Liver (tissue), 9 donors: ENCODE measurements around the gene CREB5. TPM values are rescaled to one million over a fixed set of nuclear protein-coding genes. Genes with fewer than 3 reads are reported as not detected.

ENCODE experiments used
- DNase-seq: peaks from one replicate; pipeline ENCODE4 v3.0.0-alpha.2; 2017; ENCODE audit warnings: low spot score
- H3K27ac ChIP-seq, 2 donors: one replicate each; pipeline ENCODE4 v1.7.0; 2013; ENCODE audit warnings: inconsistent platforms in 2 of 2, low read length in 2 of 2, control low read depth in 1 of 2, low read depth in 1 of 2, mild to moderate bottlenecking in 1 of 2
- H3K27me3 ChIP-seq, 4 donors: one replicate each; pipeline versions ENCODE4 v1.6.1 to v1.7.0; 2013; ENCODE audit warnings: low read length in 3 of 4, inconsistent platforms in 1 of 4, mild to moderate bottlenecking in 1 of 4, moderate library complexity in 1 of 4; ENCODE audit not compliant: control insufficient read depth in 4 of 4, insufficient read depth in 4 of 4
- H3K36me3 ChIP-seq, 4 donors: one replicate each; pipeline versions ENCODE4 v1.6.1 to v1.7.0; 2013; ENCODE audit warnings: low read length in 3 of 4, mild to moderate bottlenecking in 3 of 4, low read depth in 1 of 4, moderate library complexity in 1 of 4; ENCODE audit not compliant: control insufficient read depth in 4 of 4, insufficient read depth in 3 of 4
- H3K4me1 ChIP-seq, 4 donors: one replicate each; pipeline versions ENCODE4 v1.6.1 to v1.7.0; 2013; ENCODE audit warnings: low read length in 3 of 4, mild to moderate bottlenecking in 3 of 4, moderate library complexity in 1 of 4; ENCODE audit not compliant: control insufficient read depth in 4 of 4, insufficient read depth in 4 of 4
- H3K4me3 ChIP-seq, 3 donors: one replicate each; pipeline versions ENCODE4 v1.6.1 to v1.7.0; 2013; ENCODE audit warnings: low read length in 3 of 3, control low read depth in 1 of 3, low read depth in 1 of 3, mild to moderate bottlenecking in 1 of 3
- H3K9ac ChIP-seq, 2 donors: one replicate each; pipeline ENCODE4 v1.7.0; 2013; ENCODE audit warnings: low read length in 2 of 2, mild to moderate bottlenecking in 2 of 2, moderate library complexity in 2 of 2, control low read depth in 1 of 2, low read depth in 1 of 2
- H3K9me3 ChIP-seq, 4 donors: one replicate each; pipeline versions ENCODE4 v1.6.1 to v1.7.0; 2013; ENCODE audit warnings: low read length in 3 of 4; ENCODE audit not compliant: control insufficient read depth in 4 of 4
- EGR1 ChIP-seq, 2 donors: IDR thresholded peaks; 2 replicates each; pipeline ENCODE4 v1.6.1; 2016 to 2018; ENCODE audit warnings: antibody characterized with exemption in 2 of 2, low read depth in 2 of 2
- FOXA1 ChIP-seq: IDR thresholded peaks from 2 replicates; pipeline ENCODE4 v1.6.1; 2016; ENCODE audit warnings: antibody characterized with exemption
- FOXA2 ChIP-seq: IDR thresholded peaks from 2 replicates; pipeline ENCODE4 v1.6.1; 2016; ENCODE audit warnings: antibody characterized with exemption
- GABPA ChIP-seq, 2 donors: IDR thresholded peaks in 1 of 2; conservative IDR thresholded peaks in 1 of 2; 2 replicates each; pipeline ENCODE4 v1.6.1; 2016; ENCODE audit warnings: antibody characterized with exemption in 2 of 2, mild to moderate bottlenecking in 1 of 2, moderate library complexity in 1 of 2
- HNF4A ChIP-seq, 2 donors: conservative IDR thresholded peaks; 2 replicates each; pipeline ENCODE4 v1.6.1; 2016; ENCODE audit warnings: antibody characterized with exemption in 2 of 2, mild to moderate bottlenecking in 2 of 2
- HNF4G ChIP-seq: IDR thresholded peaks from 2 replicates; pipeline ENCODE4 v1.6.1; 2016; ENCODE audit warnings: antibody characterized with exemption
- JUND ChIP-seq, 2 donors: IDR thresholded peaks; 2 replicates each; pipeline ENCODE4 v1.6.1; 2016; ENCODE audit warnings: antibody characterized with exemption in 2 of 2
- MAX ChIP-seq: IDR thresholded peaks from 2 replicates; pipeline ENCODE4 v1.6.1; 2016; ENCODE audit warnings: antibody characterized with exemption
- NR2F2 ChIP-seq: IDR thresholded peaks from 2 replicates; pipeline ENCODE4 v1.6.1; 2016; ENCODE audit warnings: antibody characterized with exemption
- RAD21 ChIP-seq, 2 donors: IDR thresholded peaks; 2 replicates each; pipeline ENCODE4 v1.6.1; 2016; ENCODE audit warnings: antibody characterized with exemption in 2 of 2, mild to moderate bottlenecking in 2 of 2
- RXRA ChIP-seq, 2 donors: IDR thresholded peaks; 2 replicates each; pipeline ENCODE4 v1.6.1; 2017 to 2018; ENCODE audit warnings: antibody characterized with exemption in 2 of 2, mild to moderate bottlenecking in 1 of 2
- SP1 ChIP-seq: IDR thresholded peaks from 2 replicates; pipeline ENCODE4 v1.6.1; 2018; ENCODE audit warnings: antibody characterized with exemption, mild to moderate bottlenecking
- TAF1 ChIP-seq: conservative IDR thresholded peaks from 2 replicates; pipeline ENCODE4 v1.6.1; 2016; ENCODE audit warnings: antibody characterized with exemption, mild to moderate bottlenecking
- YY1 ChIP-seq: IDR thresholded peaks from 2 replicates; pipeline ENCODE4 v1.6.1; 2016; ENCODE audit warnings: antibody characterized with exemption, mild to moderate bottlenecking
- ZBTB33 ChIP-seq: IDR thresholded peaks from 2 replicates; pipeline ENCODE4 v1.6.1; 2016; ENCODE audit warnings: antibody characterized with exemption
- WGBS: extraction: QIAGEN DNeasy Blood & Tissue Kit; methylation state at CpG from one replicate; pipeline ENCODE4 v1.1.7; 2013; 5-methylcytosine and 5-hydroxymethylcytosine counted together
- polyA plus RNA-seq, 2 donors: library from polyadenylated mRNA; stranded (reverse) in 1 of 2; unstranded in 1 of 2; fragments of 200-250 nt in 1 of 2; fragments of >200 nt in 1 of 2; fragmentation: Nextera tagmentation in 1 of 2; extraction: Ambion mirVana in 1 of 2; gene quantifications; one replicate each; pipeline versions ENCODE4 v1.2.1 to v1.2.3, GENCODE V29; 2013 to 2015
- total RNA-seq, 2 donors: library from RNA; depleted of rRNA; stranded (reverse); fragments of >200 nt; gene quantifications; one replicate each; pipeline ENCODE4 v1.2.3, GENCODE V29; 2014
- TF ChIP-seq, protein P1 (sequence below): fragments of 150-350 bp; IDR thresholded peaks from 2 replicates; pipeline ENCODE4 v1.5.1; 2017; ENCODE audit warnings: improper control_type of control experiment, low read depth, low read length; ENCODE audit not compliant: missing input control
- TF ChIP-seq, protein P2 (sequence below): IDR thresholded peaks from 2 replicates; pipeline ENCODE4 v1.6.1; 2016; ENCODE audit warnings: antibody characterized with exemption
- TF ChIP-seq, protein P3 (sequence below): IDR thresholded peaks from 2 replicates; pipeline ENCODE4 v1.6.1; 2016; ENCODE audit warnings: antibody characterized with exemption, mild to moderate bottlenecking
- donor health status: healthy.
- donor health status: healthy.
- donor health status: healthy.
- donor health status: healthy.
- donor health status: healthy.

CREB5 gene
- total and polyA plus RNA-seq, 4 donors = 0.25 to 0.92 (median 0.67) TPM

DNA sequence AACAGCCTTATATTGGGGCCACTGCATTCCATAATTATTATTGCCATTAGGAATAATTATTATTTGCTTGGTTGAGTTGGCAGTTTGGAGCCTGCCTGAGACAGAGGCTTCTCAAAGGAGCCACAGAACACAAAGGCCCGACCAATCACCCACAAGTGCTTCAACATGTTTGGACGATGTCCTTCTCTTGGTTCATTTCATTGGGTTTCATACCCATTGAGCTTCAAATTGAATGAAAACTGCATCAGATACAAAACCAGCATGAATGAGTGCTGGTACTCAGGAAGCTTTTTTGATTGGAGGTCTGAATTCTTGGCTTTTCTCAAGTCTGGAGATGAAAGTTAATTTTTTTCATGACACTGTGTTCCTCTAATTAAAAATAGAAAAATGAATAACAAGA is 168.3 kb downstream of the CREB5 start:
- Histone ChIP-seq H3K4me3 (no peak overlapping the region), H3K27ac (no peak overlapping the region), H3K9ac (no peak overlapping the region), H3K36me3 (no peaks in the 10 kb centered on the region), H3K27me3 (peaks cover 0 to 44% (median 3%) of the 10 kb centered on the region in 4 donors), H3K9me3 (no peaks in the 10 kb centered on the region), H3K4me1 (no peaks in the 10 kb centered on the region)
- WGBS = 83% methylated on average over 2 of the region's 2 CpGs
- no peak for DNase-seq
- TF ChIP-seq, protein P1, sequence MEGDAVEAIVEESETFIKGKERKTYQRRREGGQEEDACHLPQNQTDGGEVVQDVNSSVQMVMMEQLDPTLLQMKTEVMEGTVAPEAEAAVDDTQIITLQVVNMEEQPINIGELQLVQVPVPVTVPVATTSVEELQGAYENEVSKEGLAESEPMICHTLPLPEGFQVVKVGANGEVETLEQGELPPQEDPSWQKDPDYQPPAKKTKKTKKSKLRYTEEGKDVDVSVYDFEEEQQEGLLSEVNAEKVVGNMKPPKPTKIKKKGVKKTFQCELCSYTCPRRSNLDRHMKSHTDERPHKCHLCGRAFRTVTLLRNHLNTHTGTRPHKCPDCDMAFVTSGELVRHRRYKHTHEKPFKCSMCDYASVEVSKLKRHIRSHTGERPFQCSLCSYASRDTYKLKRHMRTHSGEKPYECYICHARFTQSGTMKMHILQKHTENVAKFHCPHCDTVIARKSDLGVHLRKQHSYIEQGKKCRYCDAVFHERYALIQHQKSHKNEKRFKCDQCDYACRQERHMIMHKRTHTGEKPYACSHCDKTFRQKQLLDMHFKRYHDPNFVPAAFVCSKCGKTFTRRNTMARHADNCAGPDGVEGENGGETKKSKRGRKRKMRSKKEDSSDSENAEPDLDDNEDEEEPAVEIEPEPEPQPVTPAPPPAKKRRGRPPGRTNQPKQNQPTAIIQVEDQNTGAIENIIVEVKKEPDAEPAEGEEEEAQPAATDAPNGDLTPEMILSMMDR = no peak

DNA sequence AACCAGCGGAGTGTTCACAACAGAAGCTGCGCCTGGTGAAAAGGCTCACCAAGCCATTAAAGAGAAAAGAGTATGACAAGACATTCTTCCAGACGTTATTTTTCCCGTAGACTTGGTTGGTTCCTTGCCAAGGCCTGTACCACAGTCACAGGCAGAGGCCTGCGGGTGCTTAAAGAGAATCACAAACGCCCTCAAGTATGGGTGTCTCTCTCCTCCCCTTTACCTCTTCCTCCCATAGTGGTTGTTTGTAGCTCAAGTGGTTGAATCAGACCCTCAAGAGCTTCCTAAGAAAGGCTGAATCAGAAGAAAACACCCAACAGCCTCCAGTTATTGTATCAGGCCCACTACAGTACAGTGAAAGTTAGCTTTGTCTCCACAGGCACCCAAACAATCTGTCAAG is 169.0 kb downstream of the CREB5 start:
- TF ChIP-seq, protein P1 = no peak
- TF ChIP-seq NR2F2 (no peak), MAX (no peak), YY1 (no peak), GABPA (IDR thresholded peaks at IDR 0.05 in 1 of 2, conservative IDR thresholded peaks at IDR 0.05 in 1 of 2) (no peak), ZBTB33 (no peak), FOXA2 (no peak), JUND (IDR thresholded peaks at IDR 0.05) (no peak), SP1 (no peak), HNF4G (no peak), HNF4A (conservative IDR thresholded peaks at IDR 0.05) (no peak), TAF1 (no peak), FOXA1 (no peak), RXRA (IDR thresholded peaks at IDR 0.05) (no peak), RAD21 (IDR thresholded peaks at IDR 0.05) (no peak), EGR1 (IDR thresholded peaks at IDR 0.05; ENCODE audit: low read depth in 2 of 2) (no peak)
- TF ChIP-seq, protein P2, sequence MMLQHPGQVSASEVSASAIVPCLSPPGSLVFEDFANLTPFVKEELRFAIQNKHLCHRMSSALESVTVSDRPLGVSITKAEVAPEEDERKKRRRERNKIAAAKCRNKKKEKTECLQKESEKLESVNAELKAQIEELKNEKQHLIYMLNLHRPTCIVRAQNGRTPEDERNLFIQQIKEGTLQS = no peak
- TF ChIP-seq, protein P3, sequence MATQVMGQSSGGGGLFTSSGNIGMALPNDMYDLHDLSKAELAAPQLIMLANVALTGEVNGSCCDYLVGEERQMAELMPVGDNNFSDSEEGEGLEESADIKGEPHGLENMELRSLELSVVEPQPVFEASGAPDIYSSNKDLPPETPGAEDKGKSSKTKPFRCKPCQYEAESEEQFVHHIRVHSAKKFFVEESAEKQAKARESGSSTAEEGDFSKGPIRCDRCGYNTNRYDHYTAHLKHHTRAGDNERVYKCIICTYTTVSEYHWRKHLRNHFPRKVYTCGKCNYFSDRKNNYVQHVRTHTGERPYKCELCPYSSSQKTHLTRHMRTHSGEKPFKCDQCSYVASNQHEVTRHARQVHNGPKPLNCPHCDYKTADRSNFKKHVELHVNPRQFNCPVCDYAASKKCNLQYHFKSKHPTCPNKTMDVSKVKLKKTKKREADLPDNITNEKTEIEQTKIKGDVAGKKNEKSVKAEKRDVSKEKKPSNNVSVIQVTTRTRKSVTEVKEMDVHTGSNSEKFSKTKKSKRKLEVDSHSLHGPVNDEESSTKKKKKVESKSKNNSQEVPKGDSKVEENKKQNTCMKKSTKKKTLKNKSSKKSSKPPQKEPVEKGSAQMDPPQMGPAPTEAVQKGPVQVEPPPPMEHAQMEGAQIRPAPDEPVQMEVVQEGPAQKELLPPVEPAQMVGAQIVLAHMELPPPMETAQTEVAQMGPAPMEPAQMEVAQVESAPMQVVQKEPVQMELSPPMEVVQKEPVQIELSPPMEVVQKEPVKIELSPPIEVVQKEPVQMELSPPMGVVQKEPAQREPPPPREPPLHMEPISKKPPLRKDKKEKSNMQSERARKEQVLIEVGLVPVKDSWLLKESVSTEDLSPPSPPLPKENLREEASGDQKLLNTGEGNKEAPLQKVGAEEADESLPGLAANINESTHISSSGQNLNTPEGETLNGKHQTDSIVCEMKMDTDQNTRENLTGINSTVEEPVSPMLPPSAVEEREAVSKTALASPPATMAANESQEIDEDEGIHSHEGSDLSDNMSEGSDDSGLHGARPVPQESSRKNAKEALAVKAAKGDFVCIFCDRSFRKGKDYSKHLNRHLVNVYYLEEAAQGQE = no peak
- 82% methylated on average over 6 of the region's 6 CpGs for WGBS

More for the DNA sequence above, 169.0 kb downstream of the CREB5 start:
- Histone ChIP-seq H3K4me3 (no peak overlapping the region), H3K9ac (no peak overlapping the region), H3K36me3 (no peaks in the 10 kb centered on the region), H3K9me3 (no peaks in the 10 kb centered on the region), H3K27me3 (peaks cover 0 to 42% (median 4%) of the 10 kb centered on the region in 4 donors), H3K27ac (no peak overlapping the region), H3K4me1 (no peaks in the 10 kb centered on the region)
- DNase-seq = no peak
